Neuronal stem cell (in vitro differentiated cells): Measurements from ENCODE around the gene RPL41.
A peak's percentile ranks its signal among the peaks of the same experiment; 100 is the strongest.

Experiments
- DNase-seq: peaks from one replicate; pipeline ENCODE4 v3.0.0-alpha.2; 2013; ENCODE audit warnings: low spot score
- H2AFZ ChIP-seq: one replicate; pipeline ENCODE4 v1.6.1; 2013; ENCODE audit warnings: mild to moderate bottlenecking, low read length, inconsistent platforms
- H2AK5ac ChIP-seq: 2 replicates; pipeline ENCODE4 v1.6.1; 2013; ENCODE audit warnings: low read depth, mild to moderate bottlenecking, inconsistent platforms, low read length, moderate library complexity, mixed read lengths
- H2BK120ac ChIP-seq: 2 replicates; pipeline ENCODE4 v1.6.1; 2013; ENCODE audit warnings: low read depth, mild to moderate bottlenecking, inconsistent platforms, low read length, moderate library complexity, mixed read lengths
- H2BK12ac ChIP-seq: one replicate; pipeline ENCODE4 v1.6.1; 2013; ENCODE audit warnings: low read length, inconsistent platforms
- H2BK15ac ChIP-seq: 2 replicates; pipeline ENCODE4 v1.6.1; 2013; ENCODE audit warnings: mild to moderate bottlenecking, low read length, inconsistent platforms, mixed read lengths
- H2BK5ac ChIP-seq: one replicate; pipeline ENCODE4 v1.6.1; 2013; ENCODE audit warnings: inconsistent platforms, mild to moderate bottlenecking, low read length, moderate library complexity
- H3K14ac ChIP-seq: one replicate; pipeline ENCODE4 v1.6.1; 2013; ENCODE audit warnings: low read length, inconsistent platforms
- H3K18ac ChIP-seq: 2 replicates; pipeline ENCODE4 v1.6.1; 2013; ENCODE audit warnings: low read length, inconsistent platforms
- H3K23ac ChIP-seq: 2 replicates; pipeline ENCODE4 v1.6.1; 2013; ENCODE audit warnings: low read depth, mild to moderate bottlenecking, mixed read lengths, low read length, inconsistent platforms; ENCODE audit not compliant: poor library complexity
- H3K27ac ChIP-seq: replicated peaks from 3 replicates; pipeline ENCODE4 v1.5.1; 2013; ENCODE audit warnings: low read length, inconsistent platforms
- H3K27me3 ChIP-seq, 3 experiments: 2 replicates each; pipeline ENCODE4 v1.6.1; 2013; ENCODE audit warnings: low read length in 3 of 3, mild to moderate bottlenecking in 2 of 3, inconsistent platforms in 1 of 3, low read depth in 1 of 3, mixed read lengths in 1 of 3, moderate library complexity in 1 of 3; ENCODE audit not compliant: control insufficient read depth in 3 of 3, insufficient read depth in 3 of 3
- H3K36me3 ChIP-seq, 2 donors: replicated peaks in 1 of 2; 2 replicates each; pipeline ENCODE4 v1.6.1; 2013; ENCODE audit warnings: low read length in 2 of 2; ENCODE audit not compliant: control insufficient read depth in 2 of 2, insufficient read depth in 2 of 2
- H3K4ac ChIP-seq: 2 replicates; pipeline ENCODE4 v1.6.1; 2013; ENCODE audit warnings: inconsistent platforms, mild to moderate bottlenecking, low read length, moderate library complexity
- H3K4me1 ChIP-seq, 2 donors: 1 replicate in 1 of 2; 2 replicates in 1 of 2; pipeline ENCODE4 v1.6.1; 2013; ENCODE audit warnings: low read length in 2 of 2, low read depth in 1 of 2; ENCODE audit not compliant: control insufficient read depth in 2 of 2, insufficient read depth in 1 of 2
- H3K4me2 ChIP-seq: one replicate; pipeline ENCODE4 v1.6.1; 2013; ENCODE audit warnings: mild to moderate bottlenecking, low read length, inconsistent platforms; ENCODE audit not compliant: insufficient read depth, poor library complexity, severe bottlenecking
- H3K4me3 ChIP-seq, 2 donors: 2 replicates each; pipeline ENCODE4 v1.5.1; 2013; ENCODE audit warnings: low read length in 2 of 2, mild to moderate bottlenecking in 2 of 2, inconsistent platforms in 1 of 2, moderate library complexity in 1 of 2
- H3K79me1 ChIP-seq: one replicate; pipeline ENCODE4 v1.6.1; 2013; ENCODE audit warnings: low read depth, mild to moderate bottlenecking, inconsistent platforms, low read length, moderate library complexity
- H3K9ac ChIP-seq: one replicate; pipeline ENCODE4 v1.6.1; 2013; ENCODE audit warnings: mild to moderate bottlenecking, low read depth, low read length, inconsistent platforms; ENCODE audit not compliant: poor library complexity
- H3K9me3 ChIP-seq, 2 donors: replicated peaks in 1 of 2; 2 replicates each; pipeline versions ENCODE3 to v1.6.1; 2013; ENCODE audit warnings: low read length in 2 of 2, mild to moderate bottlenecking in 2 of 2, inconsistent platforms in 1 of 2, low read depth in 1 of 2, mixed read lengths in 1 of 2, moderate library complexity in 1 of 2; ENCODE audit not compliant: control insufficient read depth in 2 of 2, insufficient read depth in 1 of 2
- H4K8ac ChIP-seq: one replicate; pipeline ENCODE4 v1.6.1; 2013; ENCODE audit warnings: low read depth, mild to moderate bottlenecking, inconsistent platforms, low read length, moderate library complexity
- H4K91ac ChIP-seq: one replicate; pipeline ENCODE4 v1.6.1; 2013; ENCODE audit warnings: low read length, low read depth, mild to moderate bottlenecking, inconsistent platforms; ENCODE audit not compliant: poor library complexity
- WGBS, 2 donors: extraction: QIAGEN DNeasy Blood & Tissue Kit; methylation state at CpG; one replicate each; pipeline ENCODE4 v1.1.7; 2013; ENCODE audit warnings: missing lambda C conversion rate in 2 of 2, mixed read lengths in 1 of 2; ENCODE audit not compliant: insufficient read length in 2 of 2, insufficient replicate concordance in 1 of 2; ENCODE audit errors: extremely low coverage in 2 of 2; 5-methylcytosine and 5-hydroxymethylcytosine counted together

RPL41 gene

DNA sequence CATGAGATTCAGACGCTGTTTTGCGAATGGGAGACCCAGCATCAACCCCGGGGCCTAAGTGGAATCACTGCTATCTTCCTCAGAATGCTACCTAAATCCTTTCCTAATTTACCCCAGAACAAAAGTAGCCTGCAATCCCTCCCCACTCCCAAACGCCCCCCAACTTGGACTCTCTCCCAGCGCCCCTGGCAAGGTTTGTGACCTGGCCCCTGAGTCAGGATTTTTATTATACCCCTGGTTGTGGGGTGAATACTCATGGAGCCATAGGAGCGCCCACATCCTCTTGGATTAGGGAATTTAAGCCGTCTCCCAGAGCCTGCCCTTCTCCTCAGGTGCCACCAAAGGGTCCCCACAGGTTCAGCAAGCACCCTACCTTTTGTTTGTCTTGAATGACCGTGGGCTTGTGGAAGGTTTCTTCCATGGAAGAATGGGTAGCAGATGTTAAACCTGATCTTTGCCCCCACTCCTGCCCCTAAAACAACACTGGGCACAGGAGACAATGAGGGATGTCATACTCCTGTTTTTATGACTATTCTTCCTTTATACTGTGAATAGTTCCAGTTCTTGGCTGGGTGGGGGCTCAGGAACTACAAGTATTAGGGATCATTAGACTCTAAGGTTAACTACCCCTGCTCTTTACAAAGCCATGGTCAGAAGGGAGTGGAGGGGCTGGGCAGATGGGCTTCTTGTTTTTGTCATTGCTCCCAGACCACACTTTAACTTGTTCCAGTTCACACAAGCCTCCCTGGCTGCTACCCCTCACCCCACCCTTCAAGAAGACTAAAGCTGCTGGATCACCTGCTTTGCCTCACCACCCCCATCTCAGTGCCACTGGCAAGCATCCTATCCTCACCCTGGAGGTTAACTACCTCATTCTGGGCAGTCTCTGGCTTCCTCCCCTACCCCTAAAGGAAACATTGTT lies 36.6 kb downstream of the RPL41 start:
- Histone ChIP-seq H3K4me3 (peak overlapping the region; percentile 78 to 92), H3K9me3 (no peaks in the 10 kb centered on the region), H2BK120ac (no peak overlapping the region), H3K4me2 (peak overlapping the region; percentile 82), H2AFZ (peak overlapping the region; percentile 91), H2BK12ac (no peak overlapping the region), H3K36me3 (peaks cover 16 to 17% of the 10 kb centered on the region in 2 donors), H2AK5ac (no peak overlapping the region), H3K18ac (peak overlapping the region; percentile 25), H3K4me1 (peaks cover 7 to 13% of the 10 kb centered on the region in 2 donors), H3K14ac (no peak overlapping the region), H4K8ac (no peak overlapping the region), H2BK15ac (peak overlapping the region; percentile 15), H3K79me1 (no peaks in the 10 kb centered on the region), H2BK5ac (no peak overlapping the region), H3K27me3 (no peaks in the 10 kb centered on the region), H3K4ac (no peak overlapping the region), H3K23ac (no peak overlapping the region), H3K9ac (peak overlapping the region; percentile 67), H3K27ac (no peak overlapping the region), H4K91ac (no peak overlapping the region)
- DNase-seq: no peak
- WGBS, 2 donors: no CpG with 5 or more reads among the region's 8 CpGs

DNA sequence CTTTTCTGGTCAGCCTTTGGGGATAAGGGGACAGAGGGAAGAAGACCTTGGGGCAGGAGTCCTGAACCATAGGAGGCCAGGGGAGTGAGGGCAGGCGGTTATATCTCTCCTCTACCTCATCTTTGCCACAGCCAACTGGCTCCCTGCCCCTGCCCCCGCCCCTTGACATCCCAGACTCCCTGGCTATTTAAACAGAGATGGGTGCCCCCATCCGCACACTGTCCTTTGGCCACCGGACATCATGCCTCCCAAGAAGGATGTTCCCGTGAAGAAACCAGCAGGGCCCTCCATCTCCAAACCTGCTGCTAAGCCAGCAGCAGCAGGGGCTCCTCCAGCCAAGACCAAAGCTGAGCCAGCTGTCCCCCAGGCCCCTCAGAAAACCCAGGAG lies 37.2 kb downstream of the RPL41 start:
- Histone ChIP-seq H3K4me3 (peak overlapping the region in 1 of 2 donors; percentile 78), H3K18ac (no peak overlapping the region)

DNA sequence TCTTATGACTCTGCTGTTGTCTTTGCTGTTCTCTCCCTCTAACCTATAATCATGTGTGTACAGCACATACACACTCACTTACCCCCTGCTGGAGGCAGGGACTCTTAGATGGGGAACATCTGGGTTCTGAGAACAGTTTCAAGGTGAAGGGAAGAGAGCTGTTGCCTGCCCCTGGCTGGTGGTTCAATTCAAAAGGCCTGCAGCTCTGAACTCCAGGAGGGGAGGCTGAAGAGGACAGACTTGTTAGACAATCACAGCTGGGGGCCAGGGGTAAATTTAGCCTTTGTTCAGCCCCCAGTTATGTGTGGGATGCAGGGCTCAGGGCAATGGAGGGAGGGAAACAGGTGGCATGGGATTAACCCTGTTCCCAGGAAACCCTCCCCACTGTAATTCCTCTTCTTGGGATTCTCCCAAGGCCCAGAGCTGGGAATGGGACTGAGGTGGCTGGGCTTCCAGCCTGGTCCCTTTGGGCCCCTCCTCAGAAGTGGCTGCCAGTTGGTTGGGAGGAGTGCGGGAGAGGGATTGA lies 37.9 kb downstream of the RPL41 start:
- H3K4ac ChIP-seq: no peak overlapping the region
- no peak for DNase-seq
- H4K8ac ChIP-seq: no peak overlapping the region
- no peak overlapping the region for H2BK15ac ChIP-seq
- no peak overlapping the region for H3K18ac ChIP-seq
- H3K36me3 ChIP-seq: peaks cover 17 to 18% of the 10 kb centered on the region in 2 donors
- H2BK12ac ChIP-seq: no peak overlapping the region
- H3K14ac ChIP-seq: no peak overlapping the region
- H3K4me2 ChIP-seq: no peak overlapping the region
- no peak overlapping the region for H4K91ac ChIP-seq
- H3K4me3 ChIP-seq: no peak overlapping the region
- no peak overlapping the region for H3K23ac ChIP-seq
- H3K9me3 ChIP-seq: no peaks in the 10 kb centered on the region
- H3K27me3 ChIP-seq: no peaks in the 10 kb centered on the region
- H3K4me1 ChIP-seq: peaks cover 7 to 14% of the 10 kb centered on the region in 2 donors
- H3K9ac ChIP-seq: no peak overlapping the region
- no peak overlapping the region for H3K27ac ChIP-seq
- no peak overlapping the region for H2AFZ ChIP-seq
- no peaks in the 10 kb centered on the region for H3K79me1 ChIP-seq
- no peak overlapping the region for H2BK5ac ChIP-seq
- no CpG with 5 or more reads among the region's 1 CpG for WGBS, 2 donors
- no peak overlapping the region for H2AK5ac ChIP-seq
- H2BK120ac ChIP-seq: no peak overlapping the region

More for the DNA sequence above, 37.2 kb downstream of the RPL41 start:
- Histone ChIP-seq H2BK5ac (no peak overlapping the region), H2BK120ac (no peak overlapping the region), H2BK15ac (no peak overlapping the region), H3K14ac (no peak overlapping the region), H3K27me3 (no peaks in the 10 kb centered on the region), H3K36me3 (peaks cover 16 to 17% of the 10 kb centered on the region in 2 donors), H3K4ac (no peak overlapping the region), H3K79me1 (no peaks in the 10 kb centered on the region), H3K23ac (no peak overlapping the region), H3K27ac (no peak overlapping the region), H2AFZ (no peak overlapping the region), H4K8ac (no peak overlapping the region), H2AK5ac (no peak overlapping the region), H3K4me2 (peak overlapping the region; percentile 21), H3K9me3 (no peaks in the 10 kb centered on the region), H3K4me1 (peaks cover 7 to 13% of the 10 kb centered on the region in 2 donors), H4K91ac (no peak overlapping the region), H3K9ac (no peak overlapping the region), H2BK12ac (no peak overlapping the region)
- WGBS, 2 donors: no CpG with 5 or more reads among the region's 5 CpGs
- DNase-seq: no peak

DNA sequence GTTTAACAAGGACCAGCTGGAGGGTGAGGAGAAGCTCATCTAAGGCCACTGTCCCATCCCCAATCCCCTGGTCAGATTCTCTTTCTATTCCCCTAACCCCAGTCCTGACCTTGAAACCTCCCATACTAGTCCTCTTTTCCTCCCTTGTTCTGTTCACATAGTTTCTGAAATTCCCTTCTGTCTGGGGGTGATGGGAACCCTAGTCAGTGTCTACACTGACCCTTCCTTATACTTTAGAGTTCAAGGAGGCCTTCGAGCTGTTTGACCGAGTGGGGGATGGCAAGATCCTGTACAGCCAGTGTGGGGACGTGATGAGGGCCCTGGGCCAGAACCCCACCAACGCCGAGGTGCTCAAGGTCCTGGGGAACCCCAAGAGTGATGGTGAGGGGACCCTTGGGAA lies 38.4 kb downstream of the RPL41 start:
- no peak overlapping the region for H3K23ac ChIP-seq
- no peak overlapping the region for H2BK12ac ChIP-seq
- peaks cover 12 to 18% of the 10 kb centered on the region in 2 donors for H3K4me1 ChIP-seq
- H3K27me3 ChIP-seq: no peaks in the 10 kb centered on the region
- no peak overlapping the region for H2BK5ac ChIP-seq
- DNase-seq: no peak
- no peak overlapping the region for H4K8ac ChIP-seq
- no peak overlapping the region for H2AK5ac ChIP-seq
- no peak overlapping the region for H3K27ac ChIP-seq
- H3K18ac ChIP-seq: no peak overlapping the region
- H2AFZ ChIP-seq: no peak overlapping the region
- no peak overlapping the region for H2BK15ac ChIP-seq
- no peak overlapping the region for H3K14ac ChIP-seq
- no peaks in the 10 kb centered on the region for H3K79me1 ChIP-seq
- H3K4me2 ChIP-seq: no peak overlapping the region
- H3K36me3 ChIP-seq: peaks cover 18 to 23% of the 10 kb centered on the region in 2 donors
- no CpG with 5 or more reads among the region's 5 CpGs for WGBS, 2 donors
- no peak overlapping the region for H3K4me3 ChIP-seq
- no peak overlapping the region for H2BK120ac ChIP-seq
- no peak overlapping the region for H3K4ac ChIP-seq
- no peak overlapping the region for H4K91ac ChIP-seq
- H3K9ac ChIP-seq: no peak overlapping the region
- no peaks in the 10 kb centered on the region for H3K9me3 ChIP-seq
